Omental fat pad (tissue), 4 donors: Measurements from ENCODE around the gene ASZ1. TPM values are rescaled to one million over a fixed set of nuclear protein-coding genes. Genes with fewer than 3 reads are reported as not detected.
A peak's percentile ranks its signal among the peaks of the same experiment; 100 is the strongest.

Experiments
- ATAC-seq: fragments of 150-250 bp; one replicate; pipeline ENCODE4 v1.9.1; 2016; ENCODE audit warnings: mild to moderate bottlenecking, moderate library complexity; ENCODE audit not compliant: low FRiP score
- DNase-seq: peaks from one replicate; pipeline ENCODE4 v3.0.0-alpha.2; 2019; ENCODE audit warnings: low spot score
- CTCF ChIP-seq, 3 donors: fragments of 450-650 bp; IDR thresholded peaks; one replicate each; pipeline ENCODE4 v1.5.1; 2016 to 2017; ENCODE audit warnings: antibody characterized with exemption in 3 of 3, mild to moderate bottlenecking in 3 of 3, moderate library complexity in 2 of 3
- total RNA-seq, 4 donors: library from RNA; depleted of rRNA; stranded (reverse); fragments of >200 nt; gene quantifications; one replicate each; pipeline ENCODE4 v1.1.0, GENCODE V29; 2016

ASZ1 gene
- total RNA-seq, 4 donors from 2014 or later: not detected

GRCh38 chr7:117324960-117325359 is 102.3 kb downstream of the ASZ1 start:
- TF ChIP-seq CTCF (IDR thresholded peaks at IDR 0.05): no peak
- ATAC-seq: peak; percentile 12
- no peak for DNase-seq

- DNase-seq (no peak), ATAC-seq (peak; percentile 89)
- TF ChIP-seq CTCF (IDR thresholded peaks at IDR 0.05): no peak
These were observed 103.2 kb downstream of the ASZ1 start for GRCh38 chr7:117323851-117324711.

- ATAC-seq (no peak), DNase-seq (no peak)
- no peak for TF ChIP-seq CTCF (IDR thresholded peaks at IDR 0.05)
These were observed 103.9 kb downstream of the ASZ1 start for GRCh38 chr7:117323305-117323850.

- no peak for ATAC-seq
These were observed 104.5 kb downstream of the ASZ1 start, which contains the start of gene WNT2 for GRCh38 chr7:117322741-117323304. Gene WNT2, minus strand, starts transcription at chr7:117323058. Its CDS starts 69 bp downstream, at chr7:117322989.

GRCh38 chr7:117320523-117320922 is 106.8 kb downstream of the ASZ1 start:
- ATAC-seq (no peak), DNase-seq (no peak)
- no peak for TF ChIP-seq CTCF (IDR thresholded peaks at IDR 0.05)

More at GRCh38 chr7:117322741-117323304, 104.5 kb downstream of the ASZ1 start, which contains the start of gene WNT2:
- no peak for DNase-seq
- no peak for TF ChIP-seq CTCF (IDR thresholded peaks at IDR 0.05)

- DNase-seq (no peak), ATAC-seq (no peak)
- TF ChIP-seq CTCF (IDR thresholded peaks at IDR 0.05): no peak
These were observed 108.1 kb downstream of the ASZ1 start for GRCh38 chr7:117319181-117319580.
